Vagina (tissue), 2 donors: ENCODE data around the gene PHF23. TPM values are rescaled to one million over a fixed set of nuclear protein-coding genes. Genes with fewer than 3 reads are reported as not detected.

Source experiments
- DNase-seq, 2 donors: peaks; one replicate each; pipeline ENCODE4 v3.0.0-alpha.2; 2017; ENCODE audit errors: extremely low spot score in 2 of 2
- H3K27ac ChIP-seq: fragments of 200-600 bp; sonication (generic); one replicate; pipeline ENCODE4 v1.5.1; 2019
- H3K27me3 ChIP-seq: fragments of 200-600 bp; sonication (generic); one replicate; pipeline ENCODE4 v1.5.1; 2019
- H3K36me3 ChIP-seq, 2 donors: fragments of 200-600 bp; sonication (generic); one replicate each; pipeline ENCODE4 v1.5.1; 2017 to 2019
- H3K4me1 ChIP-seq: fragments of 200-600 bp; sonication (generic); one replicate; pipeline ENCODE4 v1.5.1; 2019
- H3K4me3 ChIP-seq, 2 donors: fragments of 200-600 bp; sonication (generic); 1 replicate in 1 of 2; 2 replicates in 1 of 2; pipeline ENCODE4 v1.5.1; 2016 to 2019
- H3K9me3 ChIP-seq: fragments of 200-600 bp; sonication (generic); one replicate; pipeline ENCODE4 v1.5.1; 2019
- POLR2A ChIP-seq, 2 donors: fragments of 450-650 bp; IDR thresholded peaks; one replicate each; pipeline ENCODE4 v1.6.1; 2017; ENCODE audit warnings: antibody characterized with exemption in 2 of 2, mild to moderate bottlenecking in 2 of 2, moderate library complexity in 2 of 2
- POLR2AphosphoS5 ChIP-seq, 2 donors: sonication (generic); formaldehyde crosslinking; IDR thresholded peaks; one replicate each; pipeline ENCODE4 v1.9.0; 2017; ENCODE audit warnings: antibody characterized with exemption in 2 of 2, mild to moderate bottlenecking in 2 of 2, low read depth in 1 of 2; ENCODE audit not compliant: insufficient read depth in 1 of 2
- intact Hi-C: fragments of 100-400 bp; cut with DNase I; formaldehyde crosslinking; loops from one replicate; pipeline ENCODE4 v1.15.1; 2023
- total RNA-seq: library from RNA; depleted of rRNA; stranded (reverse); fragments of >200 nt; gene quantifications from one replicate; pipeline ENCODE4 v1.2.3, GENCODE V29; 2016
- TF ChIP-seq, protein P1 (sequence below), 3 experiments: fragments of 450-650 bp in 2 of 3; fragments of 200-600 bp in 1 of 3; sonication (generic) in 1 of 3; IDR thresholded peaks; one replicate each; pipeline ENCODE4 v1.5.1; 2017 to 2019; ENCODE audit warnings: antibody characterized with exemption in 3 of 3, mild to moderate bottlenecking in 2 of 3, moderate library complexity in 2 of 3

Gene PHF23
- total RNA-seq, 1 donor from 2014 or later: 24.8 TPM

GRCh38 chr17:7203391-7203790, 35.9 kb downstream of the PHF23 start:
- peaks cover 39% of the 10 kb centered on the region for H3K4me1 ChIP-seq
- H3K27ac ChIP-seq: no peak overlapping the region
- TF ChIP-seq, protein P1, sequence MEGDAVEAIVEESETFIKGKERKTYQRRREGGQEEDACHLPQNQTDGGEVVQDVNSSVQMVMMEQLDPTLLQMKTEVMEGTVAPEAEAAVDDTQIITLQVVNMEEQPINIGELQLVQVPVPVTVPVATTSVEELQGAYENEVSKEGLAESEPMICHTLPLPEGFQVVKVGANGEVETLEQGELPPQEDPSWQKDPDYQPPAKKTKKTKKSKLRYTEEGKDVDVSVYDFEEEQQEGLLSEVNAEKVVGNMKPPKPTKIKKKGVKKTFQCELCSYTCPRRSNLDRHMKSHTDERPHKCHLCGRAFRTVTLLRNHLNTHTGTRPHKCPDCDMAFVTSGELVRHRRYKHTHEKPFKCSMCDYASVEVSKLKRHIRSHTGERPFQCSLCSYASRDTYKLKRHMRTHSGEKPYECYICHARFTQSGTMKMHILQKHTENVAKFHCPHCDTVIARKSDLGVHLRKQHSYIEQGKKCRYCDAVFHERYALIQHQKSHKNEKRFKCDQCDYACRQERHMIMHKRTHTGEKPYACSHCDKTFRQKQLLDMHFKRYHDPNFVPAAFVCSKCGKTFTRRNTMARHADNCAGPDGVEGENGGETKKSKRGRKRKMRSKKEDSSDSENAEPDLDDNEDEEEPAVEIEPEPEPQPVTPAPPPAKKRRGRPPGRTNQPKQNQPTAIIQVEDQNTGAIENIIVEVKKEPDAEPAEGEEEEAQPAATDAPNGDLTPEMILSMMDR (IDR thresholded peaks at IDR 0.05): no peak
- no peak for TF ChIP-seq POLR2AphosphoS5 (IDR thresholded peaks at IDR 0.05; ENCODE audit: insufficient read depth in 1 of 2, low read depth in 1 of 2)
- TF ChIP-seq POLR2A (IDR thresholded peaks at IDR 0.05): no peak
- intact Hi-C loops: no loop called here
- H3K9me3 ChIP-seq: no peaks in the 10 kb centered on the region
- H3K27me3 ChIP-seq: no peaks in the 10 kb centered on the region
- H3K36me3 ChIP-seq: peaks cover 0 to 19% of the 10 kb centered on the region in 2 donors
- no peak for DNase-seq
- no peak overlapping the region for H3K4me3 ChIP-seq

DNA sequence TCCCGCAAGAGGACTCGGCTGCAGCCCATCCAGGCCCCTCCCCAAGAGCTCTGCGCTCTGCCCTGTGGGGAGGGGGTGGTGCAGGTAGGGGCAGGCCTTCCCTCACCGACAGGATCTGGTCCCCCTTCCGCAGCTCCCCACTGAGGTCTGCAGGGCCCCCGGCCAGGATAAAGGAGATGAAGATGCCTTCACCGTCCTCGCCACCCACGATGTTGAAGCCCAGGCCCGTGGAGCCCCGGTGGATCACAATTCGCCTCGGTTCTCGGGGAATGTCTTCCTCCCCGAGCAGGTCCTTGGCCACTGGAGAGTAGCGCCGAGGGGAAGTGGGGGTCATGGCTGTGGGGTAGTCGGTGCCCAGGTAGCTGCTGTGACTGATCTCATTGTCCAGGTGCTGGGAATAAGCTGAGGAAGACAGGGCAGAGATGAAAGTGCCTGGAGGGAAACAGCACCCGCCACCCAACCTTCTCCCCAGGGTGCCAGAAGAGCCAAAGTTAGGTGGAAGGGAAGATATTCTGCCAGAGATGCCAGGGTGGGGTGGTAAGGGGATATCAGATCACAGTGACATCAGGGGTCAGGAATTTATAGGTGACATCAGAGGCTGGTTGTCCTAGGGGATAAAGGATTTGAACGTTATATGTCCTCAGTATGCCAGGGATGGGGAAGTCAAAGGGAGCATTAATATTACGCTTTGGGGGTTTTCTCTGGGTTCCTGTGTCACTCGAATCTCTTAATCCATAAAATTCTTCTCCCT, 42.4 kb downstream of the PHF23 start:
- Histone ChIP-seq H3K27me3 (no peaks in the 10 kb centered on the region), H3K4me3 (no peak overlapping the region), H3K4me1 (no peaks in the 10 kb centered on the region), H3K36me3 (peaks cover 0 to 31% of the 10 kb centered on the region in 2 donors), H3K9me3 (no peaks in the 10 kb centered on the region), H3K27ac (no peak overlapping the region)
- no peak for DNase-seq
- TF ChIP-seq, protein P1 (IDR thresholded peaks at IDR 0.05): no peak
- TF ChIP-seq POLR2AphosphoS5 (IDR thresholded peaks at IDR 0.05; ENCODE audit: insufficient read depth in 1 of 2, low read depth in 1 of 2): no peak
- intact Hi-C loops: no loop called here

DNA sequence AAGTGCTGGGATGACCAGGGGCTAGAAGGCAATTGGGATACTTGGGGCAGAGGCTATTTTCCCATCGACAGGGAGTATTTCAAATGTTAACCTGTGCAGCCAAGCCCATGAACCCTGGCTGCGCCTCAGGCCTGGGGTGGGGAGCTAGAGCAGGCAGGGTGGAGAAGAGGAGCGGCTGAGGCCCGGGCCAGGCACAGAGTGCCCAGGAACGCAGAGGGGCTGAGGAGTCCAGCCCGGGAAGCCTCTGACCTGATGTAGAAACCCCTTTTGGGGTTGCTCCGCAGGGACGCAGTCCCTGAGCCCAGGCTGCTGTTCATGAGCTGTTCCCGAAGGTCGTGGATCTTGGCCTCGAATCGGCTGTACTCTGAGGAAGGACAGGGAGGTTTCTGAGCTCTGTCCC, 43.3 kb downstream of the PHF23 start:
- Histone ChIP-seq H3K4me1 (no peaks in the 10 kb centered on the region), H3K4me3 (no peak overlapping the region), H3K36me3 (peaks cover 0 to 37% of the 10 kb centered on the region in 2 donors), H3K27me3 (no peaks in the 10 kb centered on the region), H3K27ac (no peak overlapping the region), H3K9me3 (no peaks in the 10 kb centered on the region)
- intact Hi-C loops: no loop called here
- TF ChIP-seq POLR2A (IDR thresholded peaks at IDR 0.05): no peak
- no peak for TF ChIP-seq POLR2AphosphoS5 (IDR thresholded peaks at IDR 0.05; ENCODE audit: insufficient read depth in 1 of 2, low read depth in 1 of 2)
- TF ChIP-seq, protein P1 (IDR thresholded peaks at IDR 0.05): no peak
- no peak for DNase-seq

GRCh38 chr17:7192271-7192937, 46.9 kb downstream of the PHF23 start:
- H3K27ac ChIP-seq: no peak overlapping the region
- H3K4me1 ChIP-seq: no peaks in the 10 kb centered on the region
- TF ChIP-seq, protein P1 (IDR thresholded peaks at IDR 0.05): no peak
- TF ChIP-seq POLR2A (IDR thresholded peaks at IDR 0.05): no peak
- no peak for TF ChIP-seq POLR2AphosphoS5 (IDR thresholded peaks at IDR 0.05; ENCODE audit: insufficient read depth in 1 of 2, low read depth in 1 of 2)
- DNase-seq: no peak
- intact Hi-C loops: no loop called here
- H3K27me3 ChIP-seq: no peaks in the 10 kb centered on the region
- no peak overlapping the region for H3K4me3 ChIP-seq
- H3K36me3 ChIP-seq: peaks cover 0 to 40% of the 10 kb centered on the region in 2 donors
- no peaks in the 10 kb centered on the region for H3K9me3 ChIP-seq
